Measurements from ENCODE around the gene RAB11FIP3.

The RAB11FIP3 gene

GRCh38 chr16:529012-529575 lies 103.6 kb downstream of the RAB11FIP3 start:
- DNase-seq (ENCODE audit: low read depth in 1 of 2, low spot score in 1 of 2): no peak

- DNase-seq (ENCODE audit: low read depth in 1 of 2, low spot score in 1 of 2): no peak
Observed at GRCh38 chr16:530111-530817, 104.8 kb downstream of the RAB11FIP3 start.

GRCh38 chr16:531494-532125 lies 106.2 kb downstream of the RAB11FIP3 start:
- DNase-seq (ENCODE audit: low read depth in 1 of 2, low spot score in 1 of 2): no peak

- no peak for DNase-seq (ENCODE audit: low read depth in 1 of 2, low spot score in 1 of 2)
Observed at GRCh38 chr16:533391-534123, 108.1 kb downstream of the RAB11FIP3 start.

- DNase-seq (ENCODE audit: low read depth in 1 of 2, low spot score in 1 of 2): no peak
Observed at GRCh38 chr16:534135-534534, 108.7 kb downstream of the RAB11FIP3 start.

GRCh38 chr16:534856-535445 lies 109.5 kb downstream of the RAB11FIP3 start:
- no peak for DNase-seq (ENCODE audit: low read depth in 1 of 2, low spot score in 1 of 2)

GRCh38 chr16:535446-536405 lies 110.3 kb downstream of the RAB11FIP3 start:
- no peak for DNase-seq (ENCODE audit: low read depth in 1 of 2, low spot score in 1 of 2)

GRCh38 chr16:536746-537145 lies 111.3 kb downstream of the RAB11FIP3 start:
- no peak for DNase-seq (ENCODE audit: low read depth in 1 of 2, low spot score in 1 of 2)

- no peak for DNase-seq (ENCODE audit: low read depth in 1 of 2, low spot score in 1 of 2)
Observed at GRCh38 chr16:537415-538335, 112.2 kb downstream of the RAB11FIP3 start.

GRCh38 chr16:539901-540530 lies 114.6 kb downstream of the RAB11FIP3 start:
- DNase-seq (ENCODE audit: low read depth in 1 of 2, low spot score in 1 of 2): no peak

GRCh38 chr16:540645-541340 lies 115.3 kb downstream of the RAB11FIP3 start:
- DNase-seq (ENCODE audit: low read depth in 1 of 2, low spot score in 1 of 2): no peak

GRCh38 chr16:543301-544164 lies 118.1 kb downstream of the RAB11FIP3 start:
- no peak for DNase-seq (ENCODE audit: low read depth in 1 of 2, low spot score in 1 of 2)

GRCh38 chr16:544517-544916 lies 119.1 kb downstream of the RAB11FIP3 start:
- DNase-seq (ENCODE audit: low read depth in 1 of 2, low spot score in 1 of 2): no peak

GRCh38 chr16:546909-547770 lies 121.7 kb downstream of the RAB11FIP3 start:
- DNase-seq (ENCODE audit: low read depth in 1 of 2, low spot score in 1 of 2): no peak

- DNase-seq (ENCODE audit: low read depth in 1 of 2, low spot score in 1 of 2): no peak
Observed at GRCh38 chr16:548586-548985, 123.1 kb downstream of the RAB11FIP3 start.

- no peak for DNase-seq (ENCODE audit: low read depth in 1 of 2, low spot score in 1 of 2)
Observed at GRCh38 chr16:549544-550263, 124.3 kb downstream of the RAB11FIP3 start.
